HCT116 (cell line): ENCODE results near the gene ANKLE1. TPM values are rescaled to one million over a fixed set of nuclear protein-coding genes. Genes with fewer than 3 reads are reported as not detected.

Experiments
- ATAC-seq: fragments of 200-7000 bp; cut with Tn5 transposase; 2 replicates; pipeline ENCODE4 v1.9.1; 2020; ENCODE audit warnings: mild to moderate bottlenecking, moderate library complexity
- BruUV-seq: library from RNA; stranded (reverse); fragments of 400-500 nt; replicated peaks from 2 replicates; lab custom pipeline; 2021; lab: Mats Ljungman, UMichigan
- CTCF ChIA-PET: fragments of 300-600 bp; sonication (Branson Sonifier 250); formaldehyde crosslinking; loops from one replicate; lab custom pipeline; 2021; ENCODE audit warnings: antibody characterized with exemption; lab: Charles Lee
- POLR2A ChIA-PET: fragments of 300-600, 350-600 bp; sonication (Branson Sonifier 250); formaldehyde crosslinking; loops from one replicate; lab custom pipeline; 2021; ENCODE audit warnings: antibody characterized with exemption; lab: Charles Lee
- RAD21 ChIA-PET, 2 experiments: fragments of 300-600 bp; sonication (Branson Sonifier 250); formaldehyde crosslinking; loops; one replicate each; lab custom pipeline; 2023; ENCODE audit warnings: low total read pairs in 2 of 2; ENCODE audit not compliant: uncharacterized antibody in 2 of 2, unreplicated experiment in 2 of 2, low non-redundant PET in 1 of 2; lab: Charles Lee
- DNase-seq: peaks from one replicate; pipeline ENCODE4 v3.0.0-alpha.2; 2010; ENCODE audit warnings: low read depth, low spot score
- H2AFZ ChIP-seq: fragments of 200-600 bp; shearing (Covaris generic), sonication (generic); 2 replicates; pipeline ENCODE4 v1.6.1; 2017; ENCODE audit warnings: low read depth, mixed run types, mixed read lengths, antibody characterized with exemption, low read length; ENCODE audit not compliant: poor library complexity, severe bottlenecking
- H3K27ac ChIP-seq: 2 replicates; pipeline ENCODE4 v1.5.1; 2012; ENCODE audit warnings: low read depth, low read length
- H3K27me3 ChIP-seq: fragments of 200-600 bp; sonication (generic); 2 replicates; pipeline ENCODE4 v1.6.1; 2016; ENCODE audit warnings: mixed run types, low read length, mixed read lengths; ENCODE audit not compliant: insufficient read depth
- H3K36me3 ChIP-seq, 2 experiments: fragments of 200-500 bp in 1 of 2; fragments of 200-600 bp in 1 of 2; sonication (Bioruptor generic) in 1 of 2; sonication (generic) in 1 of 2; 2 replicates each; pipeline versions ENCODE4 v1.5.1 to v1.6.1; 2014 to 2016; ENCODE audit warnings: low read length in 2 of 2, inconsistent platforms in 1 of 2, mixed read lengths in 1 of 2, mixed run types in 1 of 2; ENCODE audit not compliant: insufficient read depth in 2 of 2, control insufficient read depth in 1 of 2
- H3K4me1 ChIP-seq, 2 experiments: fragments of 200-600 bp in 1 of 2; sonication (generic) in 1 of 2; 2 replicates each; pipeline versions ENCODE4 v1.5.1 to v1.6.1; 2012 to 2017; ENCODE audit warnings: low read length in 2 of 2, inconsistent platforms in 1 of 2, mild to moderate bottlenecking in 1 of 2, mixed read lengths in 1 of 2, mixed run types in 1 of 2, moderate library complexity in 1 of 2; ENCODE audit not compliant: insufficient read depth in 2 of 2, control insufficient read depth in 1 of 2
- H3K4me2 ChIP-seq: fragments of 200-600 bp; sonication (generic); 2 replicates; pipeline ENCODE4 v1.6.1; 2017; ENCODE audit warnings: mixed run types, low read length, mixed read lengths
- H3K4me3 ChIP-seq, 2 experiments: fragments of 200-600 bp in 1 of 2; sonication (generic) in 1 of 2; replicated peaks in 1 of 2; 2 replicates each; pipeline ENCODE4 v1.5.1; 2011 to 2016; ENCODE audit warnings: low read length in 2 of 2, control low read depth in 1 of 2, low read depth in 1 of 2, mild to moderate bottlenecking in 1 of 2, mixed read lengths in 1 of 2, mixed run types in 1 of 2
- H3K79me2 ChIP-seq: fragments of 200-600 bp; sonication (generic); 2 replicates; pipeline ENCODE4 v1.6.1; 2017; ENCODE audit warnings: mild to moderate bottlenecking, mixed run types, low read length, moderate library complexity, mixed read lengths; ENCODE audit not compliant: insufficient read depth
- H3K9ac ChIP-seq: fragments of 200-600 bp; sonication (generic); 2 replicates; pipeline ENCODE4 v1.6.1; 2016; ENCODE audit warnings: low read length, mixed read lengths
- H3K9me2 ChIP-seq: fragments of 200-600 bp; sonication (generic), shearing (Covaris generic); 2 replicates; pipeline ENCODE4 v1.6.1; 2017; ENCODE audit warnings: mixed run types, mild to moderate bottlenecking, moderate library complexity; ENCODE audit not compliant: insufficient read depth
- H3K9me3 ChIP-seq, 2 experiments: fragments of 200-500 bp in 1 of 2; fragments of 200-600 bp in 1 of 2; sonication (Bioruptor generic) in 1 of 2; sonication (generic) in 1 of 2; 2 replicates each; pipeline ENCODE4 v1.6.1; 2014 to 2017; ENCODE audit warnings: low read length in 2 of 2, mixed read lengths in 2 of 2, inconsistent platforms in 1 of 2, low read depth in 1 of 2, mild to moderate bottlenecking in 1 of 2, mixed run types in 1 of 2, moderate library complexity in 1 of 2; ENCODE audit not compliant: control insufficient read depth in 1 of 2, insufficient read depth in 1 of 2
- H4K20me1 ChIP-seq: fragments of 200-600 bp; sonication (generic), shearing (Covaris generic); 2 replicates; pipeline ENCODE4 v1.6.1; 2017; ENCODE audit warnings: mixed run types, mild to moderate bottlenecking, moderate library complexity; ENCODE audit not compliant: insufficient read depth
- CBX3 ChIP-seq: IDR thresholded peaks from 2 replicates; pipeline ENCODE4 v1.6.1; 2012; ENCODE audit warnings: low read depth
- CEBPB ChIP-seq: IDR thresholded peaks from 2 replicates; pipeline ENCODE4 v1.6.1; 2012; ENCODE audit warnings: low read depth
- EGR1 ChIP-seq: IDR thresholded peaks from 2 replicates; pipeline ENCODE4 v1.6.1; 2012; ENCODE audit warnings: low read depth
- EZH2 ChIP-seq: fragments of 200-600 bp; sonication (generic); IDR thresholded peaks from 2 replicates; pipeline ENCODE4 v1.6.1; 2017; ENCODE audit warnings: antibody characterized with exemption, mixed run types
- TCF7L2 ChIP-seq: IDR thresholded peaks from 2 replicates; pipeline ENCODE4 v1.7.0; 2011; ENCODE audit warnings: borderline replicate concordance, inconsistent platforms; ENCODE audit not compliant: insufficient read depth, insufficient read length; ENCODE audit errors: extremely low read depth
- YY1 ChIP-seq: IDR thresholded peaks from 2 replicates; pipeline ENCODE4 v1.6.1; 2011; ENCODE audit warnings: low read length, low read depth, moderate library complexity, mild to moderate bottlenecking; ENCODE audit not compliant: insufficient replicate concordance; ENCODE audit errors: extremely low read depth
- ZFX ChIP-seq: fragments of 450-650 bp; IDR thresholded peaks from 2 replicates; pipeline ENCODE4 v1.6.1; 2017
- ZNF274 ChIP-seq: fragments of 200-500 bp; sonication (Bioruptor generic); IDR thresholded peaks from 2 replicates; pipeline ENCODE4 v1.6.1; 2014; ENCODE audit warnings: mild to moderate bottlenecking, low read depth, low read length, inconsistent platforms
- intact Hi-C: fragments of 100-400 bp; cut with micrococcal nuclease; formaldehyde crosslinking; loops from 2 replicates; pipeline ENCODE4 v1.10.0; 2022
- total RNA-seq: library from RNA; stranded (reverse); gene quantifications from one replicate; pipeline ENCODE4 v1.2.1, GENCODE V29; 2021; ENCODE audit not compliant: unreplicated experiment
- TF ChIP-seq, protein P1 (sequence below): IDR thresholded peaks from 2 replicates; pipeline ENCODE4 v1.6.1; 2012; ENCODE audit warnings: low read depth
- TF ChIP-seq, protein P2 (sequence below), 3 experiments: fragments of 200-600 bp in 1 of 3; sonication (generic) in 1 of 3; IDR thresholded peaks in 2 of 3; conservative IDR thresholded peaks in 1 of 3; 2 replicates each; pipeline ENCODE4 v1.5.1; 2012 to 2017; ENCODE audit warnings: low read depth in 2 of 3, low read length in 2 of 3, antibody characterized with exemption in 1 of 3, borderline replicate concordance in 1 of 3, control low read depth in 1 of 3, mild to moderate bottlenecking in 1 of 3, mixed read lengths in 1 of 3, mixed run types in 1 of 3, moderate library complexity in 1 of 3; ENCODE audit not compliant: insufficient read depth in 1 of 3
- TF ChIP-seq, protein P3 (sequence below): IDR thresholded peaks from 2 replicates; pipeline ENCODE4 v1.6.1; 2012

ANKLE1 gene
- total RNA-seq, 1 experiment from 2014 or later = 14.8 TPM

DNA sequence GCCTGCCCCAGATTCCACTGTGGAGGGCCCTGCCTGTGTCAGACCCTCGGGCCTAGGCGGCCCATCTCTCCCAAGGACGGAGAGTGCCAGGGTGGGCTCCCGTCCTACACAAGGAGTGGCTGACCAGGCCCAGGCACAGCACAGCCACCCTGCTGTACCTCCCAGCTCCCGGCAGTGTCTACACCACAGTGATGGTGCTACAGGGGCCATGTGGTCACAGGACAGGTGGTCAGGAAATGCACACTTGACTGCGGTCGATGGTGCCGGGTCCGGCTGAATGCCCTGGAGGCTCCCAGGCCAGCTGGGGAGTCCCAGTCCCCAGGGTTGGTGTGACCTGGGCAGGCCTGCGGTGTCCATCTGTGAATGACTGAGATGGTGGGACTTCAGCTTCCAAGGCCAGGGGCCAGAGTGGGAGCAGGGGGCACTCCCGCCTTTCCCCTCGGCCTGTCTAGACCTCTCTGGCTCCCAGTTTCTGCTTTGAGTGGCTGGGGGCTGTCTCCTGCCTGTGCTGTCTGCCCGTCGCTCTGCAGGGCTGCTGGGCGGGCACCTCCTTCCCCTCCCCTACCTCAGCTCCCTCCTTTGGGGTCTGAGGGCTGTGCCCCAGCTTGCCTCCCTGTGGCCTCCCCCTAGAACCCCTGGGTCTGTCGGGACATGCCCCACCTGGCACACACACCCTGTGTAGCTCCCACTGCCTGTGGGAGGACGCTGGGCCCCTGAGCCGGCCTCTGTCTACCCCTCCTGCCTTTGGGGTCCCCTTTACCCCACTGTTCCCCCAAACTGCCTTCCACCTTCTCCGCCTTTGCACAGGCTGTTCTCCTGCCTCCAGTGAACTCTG lies 40.2 kb downstream of the ANKLE1 start:
- Histone ChIP-seq H3K27me3 (no peaks in the 10 kb centered on the region), H3K4me1 (peaks cover 11 to 14% of the 10 kb centered on the region in 2 experiments), H3K4me2 (no peak overlapping the region), H3K36me3 (peaks cover 11 to 12% of the 10 kb centered on the region in 2 experiments; a peak in 2 of 4 replicates), H3K9me2 (no peaks in the 10 kb centered on the region), H3K4me3 (no peak overlapping the region), H3K79me2 (no peaks in the 10 kb centered on the region; the same call in 1 of the 2 replicates), H2AFZ (no peak overlapping the region), H4K20me1 (no peaks in the 10 kb centered on the region), H3K9me3 (no peaks in the 10 kb centered on the region), H3K9ac (no peak overlapping the region), H3K27ac (peak overlapping the region; percentile 22; the same call in 1 of the 2 replicates)
- no peak for TF ChIP-seq CBX3
- TF ChIP-seq, protein P1, sequence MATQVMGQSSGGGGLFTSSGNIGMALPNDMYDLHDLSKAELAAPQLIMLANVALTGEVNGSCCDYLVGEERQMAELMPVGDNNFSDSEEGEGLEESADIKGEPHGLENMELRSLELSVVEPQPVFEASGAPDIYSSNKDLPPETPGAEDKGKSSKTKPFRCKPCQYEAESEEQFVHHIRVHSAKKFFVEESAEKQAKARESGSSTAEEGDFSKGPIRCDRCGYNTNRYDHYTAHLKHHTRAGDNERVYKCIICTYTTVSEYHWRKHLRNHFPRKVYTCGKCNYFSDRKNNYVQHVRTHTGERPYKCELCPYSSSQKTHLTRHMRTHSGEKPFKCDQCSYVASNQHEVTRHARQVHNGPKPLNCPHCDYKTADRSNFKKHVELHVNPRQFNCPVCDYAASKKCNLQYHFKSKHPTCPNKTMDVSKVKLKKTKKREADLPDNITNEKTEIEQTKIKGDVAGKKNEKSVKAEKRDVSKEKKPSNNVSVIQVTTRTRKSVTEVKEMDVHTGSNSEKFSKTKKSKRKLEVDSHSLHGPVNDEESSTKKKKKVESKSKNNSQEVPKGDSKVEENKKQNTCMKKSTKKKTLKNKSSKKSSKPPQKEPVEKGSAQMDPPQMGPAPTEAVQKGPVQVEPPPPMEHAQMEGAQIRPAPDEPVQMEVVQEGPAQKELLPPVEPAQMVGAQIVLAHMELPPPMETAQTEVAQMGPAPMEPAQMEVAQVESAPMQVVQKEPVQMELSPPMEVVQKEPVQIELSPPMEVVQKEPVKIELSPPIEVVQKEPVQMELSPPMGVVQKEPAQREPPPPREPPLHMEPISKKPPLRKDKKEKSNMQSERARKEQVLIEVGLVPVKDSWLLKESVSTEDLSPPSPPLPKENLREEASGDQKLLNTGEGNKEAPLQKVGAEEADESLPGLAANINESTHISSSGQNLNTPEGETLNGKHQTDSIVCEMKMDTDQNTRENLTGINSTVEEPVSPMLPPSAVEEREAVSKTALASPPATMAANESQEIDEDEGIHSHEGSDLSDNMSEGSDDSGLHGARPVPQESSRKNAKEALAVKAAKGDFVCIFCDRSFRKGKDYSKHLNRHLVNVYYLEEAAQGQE = no peak
- no peak for TF ChIP-seq ZFX
- no peak for TF ChIP-seq CEBPB
- TF ChIP-seq YY1 = no peak
- TF ChIP-seq EZH2 = no peak
- TF ChIP-seq, protein P2, sequence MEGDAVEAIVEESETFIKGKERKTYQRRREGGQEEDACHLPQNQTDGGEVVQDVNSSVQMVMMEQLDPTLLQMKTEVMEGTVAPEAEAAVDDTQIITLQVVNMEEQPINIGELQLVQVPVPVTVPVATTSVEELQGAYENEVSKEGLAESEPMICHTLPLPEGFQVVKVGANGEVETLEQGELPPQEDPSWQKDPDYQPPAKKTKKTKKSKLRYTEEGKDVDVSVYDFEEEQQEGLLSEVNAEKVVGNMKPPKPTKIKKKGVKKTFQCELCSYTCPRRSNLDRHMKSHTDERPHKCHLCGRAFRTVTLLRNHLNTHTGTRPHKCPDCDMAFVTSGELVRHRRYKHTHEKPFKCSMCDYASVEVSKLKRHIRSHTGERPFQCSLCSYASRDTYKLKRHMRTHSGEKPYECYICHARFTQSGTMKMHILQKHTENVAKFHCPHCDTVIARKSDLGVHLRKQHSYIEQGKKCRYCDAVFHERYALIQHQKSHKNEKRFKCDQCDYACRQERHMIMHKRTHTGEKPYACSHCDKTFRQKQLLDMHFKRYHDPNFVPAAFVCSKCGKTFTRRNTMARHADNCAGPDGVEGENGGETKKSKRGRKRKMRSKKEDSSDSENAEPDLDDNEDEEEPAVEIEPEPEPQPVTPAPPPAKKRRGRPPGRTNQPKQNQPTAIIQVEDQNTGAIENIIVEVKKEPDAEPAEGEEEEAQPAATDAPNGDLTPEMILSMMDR (IDR thresholded peaks at IDR 0.05 in 2 of 3, conservative IDR thresholded peaks at IDR 0.05 in 1 of 3; ENCODE audit: borderline replicate concordance in 1 of 3, insufficient read depth in 1 of 3, low read depth in 2 of 3, low read length in 2 of 3) = no peak
- no peak for TF ChIP-seq TCF7L2
- TF ChIP-seq EGR1 = no peak
- no peak for TF ChIP-seq ZNF274
- TF ChIP-seq, protein P3, sequence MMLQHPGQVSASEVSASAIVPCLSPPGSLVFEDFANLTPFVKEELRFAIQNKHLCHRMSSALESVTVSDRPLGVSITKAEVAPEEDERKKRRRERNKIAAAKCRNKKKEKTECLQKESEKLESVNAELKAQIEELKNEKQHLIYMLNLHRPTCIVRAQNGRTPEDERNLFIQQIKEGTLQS = no peak
- POLR2A ChIA-PET = no interaction called here
- RAD21 ChIA-PET = no interaction called here
- CTCF ChIA-PET = no interaction called here
- ATAC-seq (no peak), DNase-seq (no peak)
- intact Hi-C loops = no loop called here
- no TSS peak for BruUV-seq
